CD1c-positive myeloid dendritic cell (primary cell): Measurements from ENCODE around the gene STAM.

Experiments
- DNase-seq: peaks from one replicate; pipeline ENCODE4 v3.0.0-alpha.2; 2016; ENCODE audit errors: extremely low spot score

The STAM gene

GRCh38 chr10:17730667-17731066 is 86.7 kb downstream of the STAM start:
- no peak for DNase-seq

- peak; percentile 6 for DNase-seq
Measured at GRCh38 chr10:17731331-17732020, 87.5 kb downstream of the STAM start.

DNA sequence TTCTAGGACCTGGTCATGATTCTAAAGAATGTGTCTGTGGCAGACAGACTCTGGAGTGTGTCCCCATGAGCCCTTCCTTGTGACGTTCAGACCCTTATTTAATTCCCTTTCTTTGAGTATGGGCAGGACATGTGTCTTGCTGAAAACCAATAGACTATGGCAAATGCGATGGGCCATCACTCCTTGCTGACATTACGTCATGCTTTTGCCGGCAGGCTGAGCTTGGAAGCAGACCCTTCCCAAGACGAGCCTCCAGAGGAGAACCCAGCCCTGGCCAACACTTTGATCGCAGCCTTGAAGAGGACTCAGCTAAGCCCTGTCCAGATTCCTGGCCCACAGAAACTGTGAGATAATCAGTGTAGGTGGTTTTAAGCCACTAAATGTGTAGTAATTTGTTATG is 89.7 kb downstream of the STAM start:
- DNase-seq: no peak

DNA sequence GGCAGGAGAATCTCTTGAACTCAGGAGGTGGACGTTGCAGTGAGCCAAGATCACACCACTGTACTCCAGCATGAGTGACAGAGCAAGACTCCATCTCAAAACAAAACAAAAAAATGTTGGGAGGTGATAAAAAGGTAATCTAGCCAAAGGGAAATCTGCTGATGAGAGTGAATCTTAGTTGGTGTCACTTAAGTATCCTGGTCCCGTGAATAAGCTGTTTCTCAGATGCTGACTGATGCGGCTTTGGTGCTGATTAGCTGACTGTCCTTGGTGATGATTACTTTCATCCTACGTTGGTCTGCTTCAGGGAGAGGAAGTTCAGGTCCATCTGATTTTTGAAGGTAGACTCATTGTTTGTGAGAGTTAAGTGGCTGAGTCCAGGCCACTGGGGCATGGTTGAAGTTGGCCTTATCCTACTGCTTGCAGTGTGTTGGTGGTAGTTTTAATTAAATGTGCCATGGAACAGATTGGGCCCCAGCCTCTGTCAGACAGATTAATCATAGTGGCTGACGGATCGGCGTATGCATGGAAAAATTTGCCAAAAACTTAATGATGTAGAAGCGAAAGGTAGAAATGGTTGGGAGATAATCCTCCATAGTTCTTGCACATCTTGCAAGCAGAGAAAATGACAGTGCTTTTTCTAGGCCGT is 90.6 kb downstream of the STAM start:
- DNase-seq: no peak

DNA sequence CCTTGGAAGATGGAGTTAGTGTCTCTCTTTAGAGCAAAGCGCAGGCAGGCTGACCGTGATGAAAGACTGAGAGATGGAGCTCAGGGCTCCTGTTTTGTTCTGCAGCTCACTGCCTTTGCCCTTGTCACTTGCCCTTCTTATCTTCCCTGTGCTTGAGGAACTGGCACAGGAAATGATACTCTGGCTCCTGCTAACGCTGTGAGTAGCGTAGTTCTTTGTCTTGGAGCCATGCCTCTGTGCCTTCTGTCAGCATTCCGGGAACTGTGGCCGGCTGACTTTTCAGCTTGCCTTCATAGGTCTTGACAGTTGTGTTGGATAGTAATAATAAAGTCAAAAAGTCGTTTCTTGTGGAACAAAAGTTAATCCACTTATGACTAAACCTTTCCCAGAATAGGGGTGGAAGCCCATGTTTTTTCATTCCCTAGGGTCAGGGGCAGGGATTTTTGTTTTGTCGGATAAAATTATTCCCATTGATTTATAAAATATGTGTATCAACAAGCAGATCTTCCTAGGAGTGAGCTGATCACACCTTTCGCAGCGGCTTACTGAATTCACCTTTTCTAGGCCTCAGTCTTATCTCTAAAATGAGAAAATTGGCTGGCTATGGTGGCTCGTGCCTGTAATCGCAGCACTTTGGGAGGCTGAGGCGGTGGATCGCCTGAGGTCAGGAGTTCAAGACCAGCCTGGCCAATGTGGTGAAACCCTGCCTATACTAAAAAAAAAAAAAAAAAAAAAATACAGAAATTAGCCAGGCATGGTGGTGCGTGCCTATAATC is 91.4 kb downstream of the STAM start:
- DNase-seq: peak; percentile 11

GRCh38 chr10:17736223-17736622 is 92.3 kb downstream of the STAM start:
- DNase-seq: no peak

DNA sequence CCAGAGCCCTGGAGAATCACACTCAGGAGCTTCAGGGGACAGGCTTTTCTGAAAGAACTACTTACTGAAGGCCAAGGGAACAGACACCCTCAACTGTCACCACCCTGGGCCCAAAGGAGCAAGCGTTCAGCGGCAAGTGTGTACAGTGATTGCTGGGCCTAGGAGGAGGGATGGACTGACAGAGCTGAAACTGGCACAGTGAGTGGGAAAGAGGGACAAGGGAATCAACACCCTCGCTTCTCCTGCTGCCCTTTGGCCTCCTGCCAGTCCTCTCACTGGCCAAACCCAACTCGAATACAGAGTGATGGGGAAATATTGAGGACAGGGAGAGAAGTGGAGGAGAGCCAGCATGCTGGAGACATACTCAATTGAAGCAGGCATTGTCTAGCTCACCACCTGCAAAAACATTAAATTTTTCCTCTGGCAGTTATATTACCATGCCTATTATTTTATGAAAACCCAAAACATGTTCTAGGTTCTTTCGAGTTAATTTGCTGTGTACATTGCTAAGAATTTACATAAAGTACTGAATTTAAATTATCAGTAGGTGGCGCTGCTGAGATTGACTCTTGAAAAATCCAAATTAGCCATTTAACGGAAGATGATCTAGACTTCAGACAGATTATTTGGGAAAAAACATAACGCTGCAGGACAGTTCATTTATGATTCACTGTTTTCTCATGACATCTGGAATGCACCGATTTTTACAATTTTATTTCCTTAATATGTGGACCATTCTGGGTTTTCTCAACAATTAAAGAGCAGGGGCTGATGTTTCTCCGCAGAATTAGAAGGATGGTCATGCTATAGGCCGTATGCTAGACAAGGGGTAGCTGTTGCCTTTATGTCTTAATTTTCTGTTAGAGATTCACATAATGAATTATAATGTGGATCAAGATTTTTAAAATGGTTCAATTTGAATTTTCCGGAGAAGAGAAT is 93.3 kb downstream of the STAM start:
- peak; percentile 67 for DNase-seq

GRCh38 chr10:17740668-17741067 is 96.7 kb downstream of the STAM start:
- DNase-seq: no peak

GRCh38 chr10:17742918-17743317 is 99.0 kb downstream of the STAM start:
- DNase-seq: peak; percentile 75

DNA sequence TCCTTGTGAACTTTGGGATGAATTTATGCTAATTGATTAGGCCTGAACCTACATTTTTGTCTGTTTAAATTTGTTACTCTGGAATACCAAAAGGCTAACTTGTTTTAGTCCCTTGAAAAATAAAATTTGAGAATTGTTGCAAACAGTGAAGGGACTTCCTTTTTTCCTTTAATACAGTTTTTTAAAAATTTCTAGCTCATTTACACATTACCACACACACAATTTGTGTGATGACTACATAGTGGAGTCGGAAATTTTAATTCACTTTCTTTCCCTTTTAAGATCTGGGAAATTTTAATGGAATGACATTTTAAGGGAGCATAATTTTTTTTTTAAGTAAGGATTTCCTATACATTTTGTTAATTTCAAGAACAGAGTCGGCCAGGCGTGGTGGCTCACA is 99.5 kb downstream of the STAM start:
- peak; percentile 35 for DNase-seq

DNA sequence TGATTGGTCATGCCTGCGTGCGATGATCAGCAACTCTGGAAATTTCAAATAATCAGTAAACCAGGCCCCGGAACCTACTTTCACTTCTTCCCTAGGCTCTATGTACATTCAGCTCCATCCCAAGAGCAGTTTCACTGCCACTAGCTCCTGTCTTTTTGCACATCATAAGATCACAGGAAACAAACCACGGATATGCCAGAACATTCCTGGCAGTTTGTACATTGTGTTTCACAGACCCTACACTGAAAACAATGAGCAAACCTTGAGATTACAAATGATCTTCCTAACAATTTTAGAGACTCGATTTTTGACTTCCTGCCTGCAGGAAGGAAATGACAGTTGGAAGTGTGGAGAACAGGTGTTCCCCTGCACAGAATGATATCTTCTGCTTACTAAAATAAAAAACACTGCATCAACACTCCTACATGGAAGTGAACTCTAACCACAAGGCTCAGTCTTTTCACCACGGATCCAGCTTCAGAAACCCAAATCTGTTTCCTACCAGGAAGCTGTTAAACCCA is 100.5 kb downstream of the STAM start:
- DNase-seq: peak; percentile 48

DNA sequence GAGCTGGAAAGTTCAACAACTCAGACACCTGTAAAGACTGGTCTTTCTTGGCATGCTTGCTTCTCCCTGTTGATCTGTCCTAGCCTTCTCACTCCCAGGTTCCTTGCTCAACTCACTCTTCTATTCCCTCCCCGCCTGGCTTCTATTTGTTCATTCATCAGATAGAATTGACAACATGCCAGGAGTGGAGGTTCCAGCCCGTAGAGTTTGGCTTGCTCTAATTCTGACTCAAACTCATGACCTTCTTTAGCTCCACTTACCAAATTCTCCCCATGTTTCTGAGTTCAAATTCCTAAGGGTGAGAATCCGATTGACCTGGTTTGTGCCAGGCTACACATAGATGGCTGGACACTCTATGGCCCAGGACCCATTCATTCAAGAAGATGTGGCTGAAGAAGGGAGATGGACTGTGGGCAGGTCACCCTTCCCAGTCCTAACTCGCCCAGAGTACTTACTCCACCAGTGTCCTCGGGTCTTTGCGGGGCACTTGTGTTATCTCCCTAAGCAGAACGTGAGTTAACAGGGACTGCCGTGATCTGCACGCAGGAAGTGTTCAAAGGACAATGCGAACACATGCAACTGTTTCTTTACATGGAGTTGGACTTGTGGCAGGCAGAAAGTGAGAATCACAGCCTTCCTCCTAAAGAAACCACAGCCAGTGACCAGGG is 104.1 kb downstream of the STAM start:
- no peak for DNase-seq

DNA sequence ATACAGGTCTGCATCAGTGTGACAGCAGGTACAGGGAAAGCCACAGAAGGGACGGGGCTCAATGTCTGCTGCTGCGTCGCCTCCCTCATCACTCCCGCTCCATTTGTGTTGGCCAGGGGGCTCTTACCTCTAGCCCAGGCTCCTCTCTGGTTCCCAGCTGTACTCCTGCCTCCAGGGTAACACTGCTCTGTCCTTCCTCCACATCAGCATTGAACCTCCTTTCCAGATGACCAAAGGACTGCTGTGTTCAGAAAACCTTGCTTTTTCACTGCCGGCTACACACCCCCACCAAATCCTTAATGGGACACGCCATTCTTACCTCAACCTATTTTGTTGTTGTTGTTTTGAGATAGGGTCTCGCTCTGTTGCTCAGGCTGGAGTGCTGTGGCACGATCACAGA is 105.9 kb downstream of the STAM start:
- no peak for DNase-seq

DNA sequence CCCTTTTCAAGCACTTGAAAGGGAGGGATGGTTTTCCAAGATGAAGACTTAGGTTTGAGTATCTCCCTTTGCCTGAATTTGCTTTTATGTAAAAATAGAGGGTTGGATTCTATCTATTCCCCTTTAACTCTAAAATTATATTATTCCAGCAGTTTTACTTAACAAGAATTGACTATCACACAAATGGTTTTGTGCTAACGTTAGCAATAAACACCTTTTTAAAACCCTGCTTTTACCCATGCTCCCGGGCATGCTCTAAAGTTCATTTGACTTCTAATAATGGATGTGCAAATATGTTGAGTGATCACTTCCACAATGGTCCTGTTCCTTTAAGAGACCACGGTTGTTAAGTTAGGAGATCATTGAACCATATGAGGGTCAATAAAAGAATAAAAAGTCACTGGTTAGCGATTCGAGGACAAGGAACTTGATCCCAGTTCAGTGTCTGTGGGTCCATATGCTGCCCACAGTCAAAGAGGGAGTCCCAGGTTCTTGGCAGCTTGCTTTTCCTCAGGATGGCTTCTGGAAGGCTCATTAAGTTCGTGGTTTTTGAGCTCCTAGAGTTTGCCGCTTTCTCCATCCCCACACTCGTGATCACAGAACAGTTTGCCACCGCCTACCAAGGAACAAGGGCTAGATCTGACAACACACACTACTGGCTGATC is 108.0 kb downstream of the STAM start, which contains the start of gene TMEM236:
TSS of gene TMEM236 (plus strand) at position 421 of the 665 bp plus-strand sequence. CDS start at position 516, 95 bp downstream.
- DNase-seq: no peak

- DNase-seq: no peak
Measured at GRCh38 chr10:17756557-17757217, 112.7 kb downstream of the STAM start.

DNA sequence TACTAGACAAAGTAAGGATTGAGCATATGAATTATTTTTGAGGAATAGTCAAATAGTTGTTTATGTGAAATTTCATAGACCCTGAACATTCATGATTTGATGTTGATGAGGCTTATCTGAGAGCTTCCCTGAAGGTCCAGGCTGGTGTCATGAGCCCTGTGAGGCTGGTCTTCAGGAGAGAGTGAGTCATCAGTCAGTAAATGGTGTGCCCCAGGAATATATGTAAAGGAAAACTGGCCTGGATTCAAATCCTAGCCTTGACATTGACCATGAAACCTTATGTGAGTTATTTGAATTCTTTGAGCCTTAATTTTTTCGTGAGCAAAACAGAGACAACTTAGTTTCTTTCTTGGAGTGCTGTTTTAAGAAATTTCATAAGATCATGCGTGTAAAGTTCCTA is 114.2 kb downstream of the STAM start:
- no peak for DNase-seq

- no peak for DNase-seq
Measured at GRCh38 chr10:17758896-17759295, 114.9 kb downstream of the STAM start.

DNA sequence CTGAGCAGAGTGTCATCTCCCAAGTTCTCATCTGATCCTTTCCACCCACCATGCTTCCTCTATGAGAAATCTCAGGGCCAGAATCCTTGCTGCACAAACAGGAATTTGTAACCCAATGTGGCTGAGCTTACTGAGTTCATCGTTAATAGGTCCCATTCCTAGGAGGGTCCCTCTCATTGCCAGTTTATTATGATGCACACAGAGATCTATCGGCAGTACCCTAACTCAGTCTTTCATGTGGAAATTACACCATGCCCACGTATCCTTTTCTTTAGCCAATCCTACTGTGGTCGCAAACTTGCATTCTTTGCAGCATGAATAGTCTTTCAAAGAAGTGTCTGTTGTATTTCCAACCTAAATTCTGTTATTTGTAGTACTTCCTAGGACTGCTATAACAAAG is 120.2 kb downstream of the STAM start:
- no peak for DNase-seq

GRCh38 chr10:17765602-17766001 is 121.7 kb downstream of the STAM start:
- no peak for DNase-seq
